ENCODE results near the gene LCE1C.

Gene LCE1C

DNA sequence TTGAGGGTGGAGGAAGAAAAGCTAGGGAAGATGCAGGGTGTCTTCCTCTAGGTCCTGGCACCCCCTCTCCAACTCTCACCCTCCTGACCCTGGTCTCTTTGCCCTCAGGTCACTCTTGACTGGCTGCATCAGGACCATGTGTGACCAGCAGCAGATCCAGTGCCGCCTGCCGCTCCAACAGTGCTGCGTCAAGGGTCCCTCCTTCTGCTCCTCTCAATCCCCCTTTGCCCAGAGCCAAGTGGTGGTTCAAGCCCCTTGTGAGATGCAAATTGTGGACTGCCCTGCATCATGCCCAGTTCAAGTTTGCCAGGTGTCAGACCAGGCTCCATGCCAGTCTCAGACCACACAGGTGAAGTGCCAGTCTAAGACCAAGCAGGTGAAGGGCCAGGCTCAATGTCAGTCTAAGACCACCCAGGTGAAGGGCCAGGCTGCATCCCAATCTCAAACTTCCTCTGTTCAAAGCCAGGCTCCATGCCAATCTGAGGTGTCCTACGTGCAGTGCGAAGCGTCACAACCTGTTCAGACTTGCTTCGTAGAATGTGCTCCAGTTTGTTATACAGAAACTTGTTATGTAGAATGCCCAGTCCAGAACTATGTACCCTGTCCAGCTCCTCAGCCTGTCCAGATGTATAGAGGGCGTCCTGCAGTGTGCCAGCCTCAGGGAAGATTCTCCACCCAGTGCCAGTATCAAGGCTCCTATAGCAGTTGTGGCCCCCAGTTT, 46.8 kb downstream of the LCE1C start:
- DNase-seq = no peak

DNA sequence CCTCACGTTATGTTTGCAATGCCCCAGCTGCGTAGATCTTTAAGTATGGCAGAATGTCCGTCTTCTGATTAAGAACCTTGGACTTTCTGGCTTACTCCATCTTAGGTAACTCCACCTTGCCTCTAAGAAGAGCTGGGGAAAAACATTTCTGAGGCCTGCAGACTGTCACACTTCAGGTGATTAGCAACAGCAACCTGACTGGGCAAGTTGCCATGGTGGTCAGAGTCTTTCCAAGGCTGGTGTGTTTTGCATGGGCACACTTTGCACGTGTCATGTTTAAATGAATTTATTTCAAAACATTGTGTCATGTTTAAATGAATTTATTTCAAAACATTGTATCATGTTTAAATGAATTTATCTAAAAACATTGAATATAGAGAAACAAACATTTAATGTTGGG, 47.8 kb downstream of the LCE1C start:
- DNase-seq = no peak

DNA sequence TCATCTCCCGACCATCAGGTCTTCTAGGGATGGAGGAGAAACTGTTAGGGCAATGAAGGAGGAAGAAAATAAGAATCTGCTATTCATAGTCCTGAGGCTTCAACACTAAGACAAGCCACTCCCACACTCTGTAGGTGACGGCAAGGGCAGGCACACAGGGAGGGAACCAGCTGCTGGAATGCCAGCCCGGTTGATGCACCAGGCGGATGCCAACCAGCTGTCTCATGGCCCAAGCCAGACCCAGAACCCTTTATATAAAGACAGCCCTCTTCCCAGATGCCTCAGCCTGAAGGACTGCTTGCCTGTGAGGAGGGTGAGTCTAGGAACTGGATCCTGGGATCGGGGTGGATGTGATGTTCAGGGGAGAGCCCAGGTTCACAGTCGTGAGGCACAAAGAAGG, 48.7 kb downstream of the LCE1C start, which contains the start of gene KPRP:
Gene KPRP, plus strand, starts transcription at position 279 of the 400 bp plus-strand sequence. CDS start 1,564 bp downstream, outside the sequence.
- no peak for DNase-seq

DNA sequence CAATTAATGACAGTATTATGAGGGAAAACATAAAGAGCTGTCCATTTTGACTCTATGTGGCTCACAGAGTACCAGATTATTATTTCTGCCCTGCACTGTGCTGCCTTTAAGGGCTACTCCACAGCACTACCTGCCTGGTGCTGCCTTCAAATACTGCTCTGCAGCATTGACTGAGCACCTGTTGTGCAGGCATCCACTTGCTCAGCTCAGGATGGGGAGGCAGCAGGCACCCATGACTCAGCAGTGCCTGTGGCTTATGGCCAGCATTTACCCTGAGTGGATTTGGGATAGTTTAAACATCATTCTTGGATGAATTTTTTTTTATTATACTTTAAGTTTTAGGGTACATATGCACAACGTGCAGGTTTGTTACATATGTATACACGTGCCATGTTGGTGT, 49.6 kb downstream of the LCE1C start:
- no peak for DNase-seq
